Esophagus muscularis mucosa (tissue), 3 donors: ENCODE results near the gene HERC6.

ENCODE experiments used
- POLR2AphosphoS5 ChIP-seq, 2 donors: sonication (generic); formaldehyde crosslinking; IDR thresholded peaks; one replicate each; pipeline ENCODE4 v1.6.1; 2017; ENCODE audit warnings: antibody characterized with exemption in 2 of 2
- TF ChIP-seq, protein P1 (sequence below), 3 experiments: fragments of 200-600 bp in 2 of 3; fragments of 450-650 bp in 1 of 3; sonication (generic) in 2 of 3; IDR thresholded peaks; one replicate each; pipeline ENCODE4 v1.5.1; 2017 to 2019; ENCODE audit warnings: antibody characterized with exemption in 3 of 3, mild to moderate bottlenecking in 2 of 3, moderate library complexity in 1 of 3

DNA sequence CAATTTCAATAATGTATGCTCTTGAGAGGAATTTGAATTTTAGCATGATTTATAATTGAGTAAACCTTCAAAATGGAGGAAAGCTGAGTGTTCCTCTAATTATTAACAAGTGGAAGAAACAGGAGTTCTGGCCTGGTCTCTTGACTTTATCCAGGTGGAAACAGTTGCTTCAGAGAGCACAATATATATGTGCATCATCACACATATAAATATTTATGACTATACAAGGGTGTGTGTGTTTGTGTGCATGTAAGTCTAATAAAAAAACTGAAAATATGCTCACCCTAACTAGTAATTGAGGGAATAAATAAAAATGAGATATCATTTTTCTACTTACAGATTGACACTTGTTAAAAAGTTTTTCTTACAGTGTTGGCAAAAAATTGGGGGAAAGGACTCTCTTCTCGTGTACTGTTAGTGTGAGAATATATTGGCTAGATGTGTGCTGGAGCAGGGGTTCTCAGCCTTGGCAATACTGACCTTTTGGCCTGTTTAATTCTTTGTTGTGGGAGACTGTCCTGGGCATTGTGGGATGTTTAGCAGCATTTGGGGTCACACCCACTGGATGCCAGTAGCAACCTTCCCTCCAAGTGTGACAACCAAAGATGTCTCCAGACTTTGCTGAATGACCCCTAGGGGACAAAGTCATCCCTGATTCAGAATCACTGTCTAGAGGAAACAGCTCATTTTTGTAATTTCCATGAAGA, 57.5 kb downstream of the HERC6 start:
- TF ChIP-seq, protein P1, sequence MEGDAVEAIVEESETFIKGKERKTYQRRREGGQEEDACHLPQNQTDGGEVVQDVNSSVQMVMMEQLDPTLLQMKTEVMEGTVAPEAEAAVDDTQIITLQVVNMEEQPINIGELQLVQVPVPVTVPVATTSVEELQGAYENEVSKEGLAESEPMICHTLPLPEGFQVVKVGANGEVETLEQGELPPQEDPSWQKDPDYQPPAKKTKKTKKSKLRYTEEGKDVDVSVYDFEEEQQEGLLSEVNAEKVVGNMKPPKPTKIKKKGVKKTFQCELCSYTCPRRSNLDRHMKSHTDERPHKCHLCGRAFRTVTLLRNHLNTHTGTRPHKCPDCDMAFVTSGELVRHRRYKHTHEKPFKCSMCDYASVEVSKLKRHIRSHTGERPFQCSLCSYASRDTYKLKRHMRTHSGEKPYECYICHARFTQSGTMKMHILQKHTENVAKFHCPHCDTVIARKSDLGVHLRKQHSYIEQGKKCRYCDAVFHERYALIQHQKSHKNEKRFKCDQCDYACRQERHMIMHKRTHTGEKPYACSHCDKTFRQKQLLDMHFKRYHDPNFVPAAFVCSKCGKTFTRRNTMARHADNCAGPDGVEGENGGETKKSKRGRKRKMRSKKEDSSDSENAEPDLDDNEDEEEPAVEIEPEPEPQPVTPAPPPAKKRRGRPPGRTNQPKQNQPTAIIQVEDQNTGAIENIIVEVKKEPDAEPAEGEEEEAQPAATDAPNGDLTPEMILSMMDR (IDR thresholded peaks at IDR 0.05): no peak
- TF ChIP-seq POLR2AphosphoS5 (IDR thresholded peaks at IDR 0.05): no peak
